PC-3 (cell line): ENCODE data around the gene VCP. TPM values are rescaled to one million over a fixed set of nuclear protein-coding genes. Genes with fewer than 3 reads are reported as not detected.

ENCODE experiments used
- ATAC-seq: fragments of 200-7000 bp; cut with Tn5 transposase; 2 replicates; pipeline ENCODE4 v1.9.1; 2020; ENCODE audit warnings: mild to moderate bottlenecking, moderate library complexity
- BruUV-seq: library from RNA; stranded (reverse); fragments of 400-500 nt; replicated peaks from 2 replicates; lab custom pipeline; 2021; lab: Mats Ljungman, UMichigan
- CTCF ChIA-PET: fragments of 300-600 bp; sonication (Branson Sonifier 250); formaldehyde crosslinking; loops from one replicate; lab custom pipeline; 2022; ENCODE audit warnings: antibody characterized with exemption; lab: Charles Lee
- POLR2A ChIA-PET: fragments of 300-600 bp; sonication (Branson Sonifier 250); formaldehyde crosslinking; loops from one replicate; lab custom pipeline; 2022; ENCODE audit warnings: antibody characterized with exemption; ENCODE audit not compliant: unreplicated experiment; lab: Charles Lee
- DNase-seq: peaks from one replicate; pipeline ENCODE4 v3.0.0-alpha.2; 2015
- H2AFZ ChIP-seq: fragments of 300-600 bp; sonication (generic); 2 replicates; pipeline ENCODE4 v1.6.0; 2016; ENCODE audit warnings: antibody characterized with exemption, low read length
- H3F3A ChIP-seq: fragments of 300-600 bp; sonication (generic); one replicate; pipeline ENCODE4 v1.6.0; 2017; ENCODE audit warnings: antibody characterized with exemption, low read length, control low read depth, mild to moderate bottlenecking; ENCODE audit not compliant: unreplicated experiment
- H3K27ac ChIP-seq: fragments of 300-600 bp; sonication (generic); 2 replicates; pipeline ENCODE4 v1.5.1; 2016; ENCODE audit warnings: mild to moderate bottlenecking, low read length
- H3K27me3 ChIP-seq: fragments of 300-600 bp; sonication (generic); 2 replicates; pipeline ENCODE4 v1.6.1; 2016; ENCODE audit warnings: low read length, mixed read lengths
- H3K36me3 ChIP-seq: fragments of 300-600 bp; sonication (generic); 2 replicates; pipeline ENCODE4 v1.6.1; 2016; ENCODE audit warnings: low read depth, mixed run types, low read length, mixed read lengths
- H3K4me1 ChIP-seq: fragments of 300-600 bp; sonication (generic); 2 replicates; pipeline ENCODE4 v1.5.1; 2016; ENCODE audit warnings: low read length; ENCODE audit not compliant: insufficient read depth
- H3K4me2 ChIP-seq: fragments of 300-600 bp; sonication (generic); 2 replicates; pipeline ENCODE4 v1.6.0; 2016; ENCODE audit warnings: low read length
- H3K4me3 ChIP-seq: fragments of 300-600 bp; sonication (generic); 2 replicates; pipeline ENCODE4 v1.5.1; 2016; ENCODE audit warnings: mild to moderate bottlenecking, low read length, mixed read lengths
- H3K79me2 ChIP-seq: fragments of 300-600 bp; sonication (generic); 2 replicates; pipeline ENCODE4 v1.6.1; 2017; ENCODE audit warnings: low read length, mixed read lengths
- H3K9ac ChIP-seq: fragments of 300-600 bp; sonication (generic); 2 replicates; pipeline ENCODE4 v1.6.0; 2016; ENCODE audit warnings: mild to moderate bottlenecking, low read length
- H3K9me2 ChIP-seq: fragments of 300-600 bp; sonication (generic); replicated peaks from 2 replicates; pipeline ENCODE4 v1.6.1; 2016; ENCODE audit warnings: mixed run types, low read length, mixed read lengths
- H3K9me3 ChIP-seq: fragments of 300-600 bp; sonication (generic); 2 replicates; pipeline ENCODE4 v1.6.1; 2016; ENCODE audit warnings: low read length, mixed read lengths
- H4K20me1 ChIP-seq: fragments of 300-600 bp; sonication (generic); 2 replicates; pipeline ENCODE4 v1.6.1; 2016; ENCODE audit warnings: low read length, mixed read lengths
- CTCF ChIP-seq: fragments of 300-600 bp; sonication (generic); conservative IDR thresholded peaks from 2 replicates; pipeline ENCODE4 v1.5.1; 2017; ENCODE audit warnings: antibody characterized with exemption, low read depth, mild to moderate bottlenecking, low read length
- EZH2 ChIP-seq: fragments of 300-600 bp; sonication (generic); IDR thresholded peaks from one replicate; pipeline ENCODE4 v1.6.1; 2017; ENCODE audit warnings: antibody characterized with exemption, mild to moderate bottlenecking, low read length; ENCODE audit not compliant: unreplicated experiment
- EZH2phosphoT487 ChIP-seq: fragments of 300-600 bp; sonication (generic); IDR thresholded peaks from 2 replicates; pipeline ENCODE4 v1.6.1; 2018; ENCODE audit warnings: mild to moderate bottlenecking, antibody characterized with exemption, low read length, borderline replicate concordance
- intact Hi-C: fragments of 100-400 bp; cut with micrococcal nuclease; formaldehyde crosslinking; loops from 2 replicates; pipeline ENCODE4 v1.9.0; 2023
- total RNA-seq: library from RNA; depleted of rRNA; stranded (reverse); fragments of >200 nt; gene quantifications from 2 replicates; pipeline ENCODE4 v1.2.3, GENCODE V29; 2014

VCP gene
- total RNA-seq, 1 experiment from 2014 or later: 343 TPM

- ChIA-PET POLR2A (no interaction called here), CTCF (no interaction called here)
- Histone ChIP-seq H3K27me3 (no peaks in the 10 kb centered on the region), H3K4me3 (no peak overlapping the region), H3K9ac (no peak overlapping the region), H2AFZ (no peak overlapping the region), H3F3A (no peaks in the 10 kb centered on the region), H3K79me2 (peaks cover 34% of the 10 kb centered on the region), H3K4me2 (no peak overlapping the region), H4K20me1 (no peaks in the 10 kb centered on the region), H3K9me2 (no peaks in the 10 kb centered on the region), H3K9me3 (no peaks in the 10 kb centered on the region), H3K36me3 (no peaks in the 10 kb centered on the region; the same call in 1 of the 2 replicates), H3K4me1 (peaks cover 16% of the 10 kb centered on the region), H3K27ac (no peak overlapping the region)
- DNase-seq (no peak), ATAC-seq (no peak)
- intact Hi-C loops: no loop called here
- BruUV-seq: no TSS peak
- TF ChIP-seq CTCF (no peak), EZH2 (no peak), EZH2phosphoT487 (no peak)
Measured at GRCh38 chr9:35076848-35077247, 4.4 kb upstream of the VCP start.

- Histone ChIP-seq H3K79me2 (peaks cover 49% of the 10 kb centered on the region), H3K36me3 (peaks cover 5% of the 10 kb centered on the region; the same call in 1 of the 2 replicates), H4K20me1 (peaks cover 14% of the 10 kb centered on the region), H3K9me3 (no peaks in the 10 kb centered on the region), H3F3A (no peaks in the 10 kb centered on the region), H3K9me2 (no peaks in the 10 kb centered on the region), H2AFZ (no peak overlapping the region), H3K4me3 (no peak overlapping the region), H3K4me2 (no peak overlapping the region), H3K9ac (no peak overlapping the region), H3K4me1 (peaks cover 15% of the 10 kb centered on the region), H3K27me3 (no peaks in the 10 kb centered on the region), H3K27ac (no peak overlapping the region)
- ATAC-seq (no peak), DNase-seq (no peak)
- no TSS peak for BruUV-seq
- POLR2A ChIA-PET: no interaction called here
- intact Hi-C loops: no loop called here
- CTCF ChIA-PET: no interaction called here
- no peak for TF ChIP-seq EZH2
- no peak for TF ChIP-seq EZH2phosphoT487
- no peak for TF ChIP-seq CTCF
Measured at GRCh38 chr9:35075358-35075757, 2.9 kb upstream of the VCP start.

GRCh38 chr9:35074791-35075190 lies 2.4 kb upstream of the VCP start:
- no peaks in the 10 kb centered on the region for H3K9me2 ChIP-seq

More at GRCh38 chr9:35074791-35075190, 2.4 kb upstream of the VCP start:
- H3K27ac ChIP-seq: no peak overlapping the region
- no peaks in the 10 kb centered on the region for H3K9me3 ChIP-seq
- no peaks in the 10 kb centered on the region for H3F3A ChIP-seq
- intact Hi-C loops: no loop called here
- peaks cover 20% of the 10 kb centered on the region for H4K20me1 ChIP-seq
- CTCF ChIA-PET: no interaction called here
- H3K36me3 ChIP-seq: peaks cover 5% of the 10 kb centered on the region; the same call in 1 of the 2 replicates
- ATAC-seq (no peak), DNase-seq (no peak)
- H3K4me1 ChIP-seq: peaks cover 18% of the 10 kb centered on the region
- no peak overlapping the region for H3K4me3 ChIP-seq
- H3K27me3 ChIP-seq: no peaks in the 10 kb centered on the region
- POLR2A ChIA-PET: no interaction called here
- no peak for TF ChIP-seq CTCF
- TF ChIP-seq EZH2: no peak
- no peak for TF ChIP-seq EZH2phosphoT487
- no peak overlapping the region for H3K9ac ChIP-seq
- no peak overlapping the region for H3K4me2 ChIP-seq
- H2AFZ ChIP-seq: no peak overlapping the region
- H3K79me2 ChIP-seq: peaks cover 55% of the 10 kb centered on the region
- BruUV-seq: no TSS peak
